Loucy (cell line): ENCODE measurements around the gene SORT1.

Experiments
- H2AFZ ChIP-seq: fragments of 200-600 bp; sonication (generic); 2 replicates; pipeline ENCODE4 v1.6.0; 2016; ENCODE audit warnings: antibody characterized with exemption, mild to moderate bottlenecking, low read length, moderate library complexity
- H3F3A ChIP-seq: fragments of 200-600 bp; 2 replicates; pipeline ENCODE4 v1.6.0; 2016; ENCODE audit warnings: antibody characterized with exemption, low read depth, mild to moderate bottlenecking
- H3K27me3 ChIP-seq: fragments of 200-600 bp; sonication (generic); 2 replicates; pipeline ENCODE4 v1.6.1; 2014; ENCODE audit warnings: low read length, mild to moderate bottlenecking; ENCODE audit not compliant: insufficient read depth, poor library complexity, severe bottlenecking
- H3K36me3 ChIP-seq: fragments of 200-600 bp; sonication (generic); 2 replicates; pipeline ENCODE4 v1.6.1; 2016; ENCODE audit warnings: low read length; ENCODE audit not compliant: insufficient read depth
- H3K4me1 ChIP-seq: fragments of 200-600 bp; sonication (generic); 2 replicates; pipeline ENCODE4 v1.5.1; 2014; ENCODE audit warnings: low read length, mild to moderate bottlenecking; ENCODE audit not compliant: insufficient read depth, poor library complexity, severe bottlenecking
- H3K4me2 ChIP-seq: fragments of 200-600 bp; sonication (generic); 2 replicates; pipeline ENCODE4 v1.6.0; 2014; ENCODE audit warnings: antibody characterized with exemption, low read length, low read depth, mild to moderate bottlenecking; ENCODE audit not compliant: poor library complexity, severe bottlenecking
- H3K4me3 ChIP-seq: fragments of 200-600 bp; sonication (generic); 2 replicates; pipeline ENCODE4 v1.5.1; 2014; ENCODE audit warnings: low read length, mild to moderate bottlenecking, mixed read lengths; ENCODE audit not compliant: poor library complexity, severe bottlenecking
- H3K79me2 ChIP-seq: fragments of 200-600 bp; sonication (generic); 2 replicates; pipeline ENCODE4 v1.6.1; 2014; ENCODE audit warnings: low read length; ENCODE audit not compliant: insufficient read depth
- H3K9ac ChIP-seq: fragments of 200-600 bp; sonication (generic); 2 replicates; pipeline ENCODE4 v1.6.0; 2014; ENCODE audit warnings: mild to moderate bottlenecking, low read depth, low read length, moderate library complexity; ENCODE audit not compliant: poor library complexity, severe bottlenecking
- H3K9me2 ChIP-seq: fragments of 200-600 bp; sonication (generic); replicated peaks from 2 replicates; pipeline ENCODE4 v1.6.1; 2016; ENCODE audit warnings: low read depth, low read length, mixed read lengths
- H3K9me3 ChIP-seq: fragments of 200-600 bp; sonication (generic); 2 replicates; pipeline ENCODE4 v1.6.1; 2014; ENCODE audit warnings: mild to moderate bottlenecking, antibody characterized with exemption, low read length, low read depth; ENCODE audit not compliant: insufficient read depth
- H4K20me1 ChIP-seq: fragments of 200-600 bp; sonication (generic); 2 replicates; pipeline ENCODE4 v1.6.0; 2014; ENCODE audit warnings: antibody characterized with exemption, low read length, mild to moderate bottlenecking; ENCODE audit not compliant: insufficient read depth, poor library complexity, severe bottlenecking
- CTCF ChIP-seq: fragments of 200-600 bp; sonication (generic); conservative IDR thresholded peaks from 2 replicates; pipeline ENCODE4 v1.5.1; 2014; ENCODE audit warnings: mild to moderate bottlenecking, antibody characterized with exemption, low read length
- EZH2phosphoT487 ChIP-seq: fragments of 200-600 bp; IDR thresholded peaks from 2 replicates; pipeline ENCODE4 v1.6.1; 2018; ENCODE audit warnings: antibody characterized with exemption, mild to moderate bottlenecking, moderate library complexity, borderline replicate concordance

The SORT1 gene

GRCh38 chr1:109361649-109362048 lies 36.1 kb downstream of the SORT1 start:
- Histone ChIP-seq H3K4me1 (no peaks in the 10 kb centered on the region), H3K79me2 (no peaks in the 10 kb centered on the region), H2AFZ (no peak overlapping the region), H3K36me3 (peaks cover 32% of the 10 kb centered on the region; the same call in 1 of the 2 replicates), H3K27me3 (no peaks in the 10 kb centered on the region), H4K20me1 (no peaks in the 10 kb centered on the region), H3F3A (no peaks in the 10 kb centered on the region), H3K9ac (no peak overlapping the region), H3K4me2 (no peak overlapping the region), H3K4me3 (no peak overlapping the region), H3K9me2 (no peaks in the 10 kb centered on the region), H3K9me3 (no peaks in the 10 kb centered on the region)
- TF ChIP-seq CTCF: no peak
- no peak for TF ChIP-seq EZH2phosphoT487

GRCh38 chr1:109361069-109361468 lies 36.6 kb downstream of the SORT1 start:
- no peaks in the 10 kb centered on the region for H3K79me2 ChIP-seq
- H3K4me2 ChIP-seq: no peak overlapping the region
- no peak overlapping the region for H2AFZ ChIP-seq
- H3K9me2 ChIP-seq: no peaks in the 10 kb centered on the region
- H3K9ac ChIP-seq: no peak overlapping the region
- no peak for TF ChIP-seq CTCF
- no peak for TF ChIP-seq EZH2phosphoT487
- H4K20me1 ChIP-seq: no peaks in the 10 kb centered on the region
- H3K27me3 ChIP-seq: no peaks in the 10 kb centered on the region
- no peak overlapping the region for H3K4me3 ChIP-seq
- H3K4me1 ChIP-seq: no peaks in the 10 kb centered on the region
- no peaks in the 10 kb centered on the region for H3K9me3 ChIP-seq
- H3K36me3 ChIP-seq: peaks cover 26% of the 10 kb centered on the region; the same call in 1 of the 2 replicates
- H3F3A ChIP-seq: no peaks in the 10 kb centered on the region

- Histone ChIP-seq H3K9ac (no peak overlapping the region), H3K36me3 (peaks cover 5% of the 10 kb centered on the region; the same call in 1 of the 2 replicates), H3F3A (no peaks in the 10 kb centered on the region; the same call in 1 of the 2 replicates), H4K20me1 (no peaks in the 10 kb centered on the region), H3K27me3 (no peaks in the 10 kb centered on the region), H3K79me2 (no peaks in the 10 kb centered on the region), H3K9me3 (no peaks in the 10 kb centered on the region), H3K9me2 (no peaks in the 10 kb centered on the region), H3K4me3 (no peak overlapping the region), H3K4me2 (no peak overlapping the region), H2AFZ (no peak overlapping the region), H3K4me1 (no peaks in the 10 kb centered on the region)
- TF ChIP-seq EZH2phosphoT487 (no peak), CTCF (no peak)
Measured at GRCh38 chr1:109357616-109358015, 40.1 kb downstream of the SORT1 start.
